Fibroblast of skin of abdomen (primary cell): ENCODE results near the gene GUCY2D.
A peak's percentile ranks its signal among the peaks of the same experiment; 100 is the strongest.

Experiments used
- DNase-seq: peaks from one replicate; pipeline ENCODE4 v3.0.0-alpha.2; 2013

The GUCY2D gene

GRCh38 chr17:7992924-7993323 is 9.5 kb upstream of the GUCY2D start:
- no peak for DNase-seq

- no peak for DNase-seq
Measured at GRCh38 chr17:7993972-7994589, 8.3 kb upstream of the GUCY2D start.

- DNase-seq: no peak
Measured at GRCh38 chr17:7995724-7996123, 6.7 kb upstream of the GUCY2D start.

- DNase-seq: peak; percentile 18
Measured at GRCh38 chr17:7997186-7997585, 5.2 kb upstream of the GUCY2D start.

- no peak for DNase-seq
Measured at GRCh38 chr17:8002721-8003593, 542 bp downstream of the GUCY2D start.

GRCh38 chr17:8003594-8004181 is 1.3 kb downstream of the GUCY2D start:
- DNase-seq: no peak

- DNase-seq: peak; percentile 57
Measured at GRCh38 chr17:8004899-8005298, 2.5 kb downstream of the GUCY2D start.

GRCh38 chr17:8005357-8005756 is 2.9 kb downstream of the GUCY2D start:
- no peak for DNase-seq

GRCh38 chr17:8005967-8006730 is 3.7 kb downstream of the GUCY2D start:
- no peak for DNase-seq

- DNase-seq: no peak
Measured at GRCh38 chr17:8006836-8007680, 4.6 kb downstream of the GUCY2D start.

GRCh38 chr17:8007836-8008235 is 5.4 kb downstream of the GUCY2D start:
- no peak for DNase-seq

GRCh38 chr17:8012045-8012580 is 9.7 kb downstream of the GUCY2D start:
- no peak for DNase-seq

GRCh38 chr17:8012996-8013640 is 10.7 kb downstream of the GUCY2D start:
- DNase-seq: no peak

GRCh38 chr17:8013731-8014557 is 11.5 kb downstream of the GUCY2D start:
- DNase-seq: no peak

- DNase-seq: no peak
Measured at GRCh38 chr17:8014558-8014850, 12.1 kb downstream of the GUCY2D start.

GRCh38 chr17:8015236-8015956 is 13.0 kb downstream of the GUCY2D start:
- no peak for DNase-seq

- DNase-seq: no peak
Measured at GRCh38 chr17:8015957-8016631, 13.7 kb downstream of the GUCY2D start.

- no peak for DNase-seq
Measured at GRCh38 chr17:8016632-8017424, 14.4 kb downstream of the GUCY2D start.
